Measurements from ENCODE around the gene ADAM10. TPM values are rescaled to one million over a fixed set of nuclear protein-coding genes. Genes with fewer than 3 reads are reported as not detected.

ADAM10 gene
- total and polyA plus RNA-seq, 2 of the 8 experiments (the other 6 are each of a cell fraction or from before 2014, with no cell fraction given) = 46.5 to 163 TPM

DNA sequence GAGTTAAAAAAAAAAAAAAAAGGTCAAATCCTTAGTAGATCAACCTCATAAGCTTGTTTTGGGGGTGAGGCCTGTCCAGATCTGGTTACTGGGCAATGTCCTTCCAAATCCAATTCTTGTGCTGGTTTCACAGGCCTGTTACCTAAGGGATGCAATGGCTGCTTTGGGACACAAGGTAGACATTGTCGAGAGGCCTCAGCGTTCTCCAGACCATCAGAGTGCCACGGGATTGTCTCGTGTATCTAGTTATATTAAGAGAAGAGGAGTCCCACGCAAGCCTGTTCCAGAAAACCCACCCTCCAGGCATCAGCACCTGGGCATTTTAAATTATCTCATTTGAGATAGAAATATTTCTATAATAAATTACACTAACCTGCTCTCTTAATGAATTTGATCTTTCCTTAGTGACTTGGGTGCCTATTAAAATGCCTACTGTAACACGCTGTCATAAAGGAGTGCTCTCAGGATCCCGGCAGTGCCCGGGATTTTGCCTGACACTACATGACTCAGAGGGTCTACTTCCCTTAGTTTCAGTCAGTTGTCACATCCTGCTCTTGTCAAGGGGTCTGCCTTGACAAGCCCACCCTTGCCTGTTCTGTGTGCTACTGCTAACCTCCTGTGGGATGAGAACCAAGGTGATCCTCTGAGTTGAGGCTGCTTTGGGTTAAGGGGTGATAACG is 201.7 kb downstream of the ADAM10 start (continued):
- TF ChIP-seq RFX5 (IDR thresholded peaks at IDR 0.05; ENCODE audit: borderline replicate concordance, low read depth, low read length) (no peak), RNF2 (IDR thresholded peaks at IDR 0.05; ENCODE audit: borderline replicate concordance, low read depth, low read length, missing control alignments, poor library complexity, severe bottlenecking) (no peak), SIN3A (conservative IDR thresholded peaks at IDR 0.05 in 1 of 2, IDR thresholded peaks at IDR 0.05 in 1 of 2; ENCODE audit: low read depth in 1 of 2, low read length in 2 of 2) (no peak)

All from H1 (cell line).